CD4-positive, alpha-beta T cell treated with Interleukin-21 for 1 hour (primary cell): ENCODE results near the gene KCTD1.
"Not testable (repeated sequence)": the region's sequence is repeated elsewhere in the genome, so short reads cannot be mapped to it uniquely, and the experiment has no call there.

Source experiments
- DNase-seq: peaks from one replicate; pipeline ENCODE4 v3.0.0-alpha.2; 2020

The KCTD1 gene

GRCh38 chr18:26457195-26457594, 91.2 kb downstream of the KCTD1 start:
- no peak for DNase-seq

- no peak for DNase-seq
These were observed 92.3 kb downstream of the KCTD1 start for GRCh38 chr18:26456070-26456491.

- no peak for DNase-seq
These were observed 92.7 kb downstream of the KCTD1 start for GRCh38 chr18:26455639-26456038.

- DNase-seq: no peak
These were observed 93.7 kb downstream of the KCTD1 start for GRCh38 chr18:26454616-26455015.

GRCh38 chr18:26454192-26454591, 94.2 kb downstream of the KCTD1 start:
- no peak for DNase-seq

GRCh38 chr18:26453386-26453901, 94.9 kb downstream of the KCTD1 start:
- no peak for DNase-seq

- no peak for DNase-seq
These were observed 97.2 kb downstream of the KCTD1 start for GRCh38 chr18:26450989-26451682.

GRCh38 chr18:26448714-26449159, 99.6 kb downstream of the KCTD1 start:
- no peak for DNase-seq

- no peak for DNase-seq
These were observed 104.5 kb downstream of the KCTD1 start for GRCh38 chr18:26443853-26444252.

- DNase-seq: no peak
These were observed 106.2 kb downstream of the KCTD1 start for GRCh38 chr18:26442126-26442525.

GRCh38 chr18:26440644-26441043, 107.7 kb downstream of the KCTD1 start:
- DNase-seq: no peak

- no peak for DNase-seq
These were observed 108.8 kb downstream of the KCTD1 start for GRCh38 chr18:26439537-26439936.

GRCh38 chr18:26438980-26439379, 109.4 kb downstream of the KCTD1 start:
- DNase-seq: no peak

GRCh38 chr18:26437634-26438033, 110.7 kb downstream of the KCTD1 start:
- not testable (repeated sequence) for DNase-seq

- no peak for DNase-seq
These were observed 111.9 kb downstream of the KCTD1 start for GRCh38 chr18:26436176-26437051.

- no peak for DNase-seq
These were observed 112.8 kb downstream of the KCTD1 start for GRCh38 chr18:26435415-26436095.

GRCh38 chr18:26434887-26435286, 113.5 kb downstream of the KCTD1 start:
- no peak for DNase-seq

GRCh38 chr18:26432651-26433424, 115.5 kb downstream of the KCTD1 start:
- DNase-seq: no peak

GRCh38 chr18:26429535-26430226, 118.7 kb downstream of the KCTD1 start:
- DNase-seq: no peak

- no peak for DNase-seq
These were observed 123.2 kb downstream of the KCTD1 start for GRCh38 chr18:26425148-26425531.

GRCh38 chr18:26424428-26425147, 123.8 kb downstream of the KCTD1 start:
- DNase-seq: no peak
